Measurements from ENCODE around the gene NANOGP8.

Gene NANOGP8

DNA sequence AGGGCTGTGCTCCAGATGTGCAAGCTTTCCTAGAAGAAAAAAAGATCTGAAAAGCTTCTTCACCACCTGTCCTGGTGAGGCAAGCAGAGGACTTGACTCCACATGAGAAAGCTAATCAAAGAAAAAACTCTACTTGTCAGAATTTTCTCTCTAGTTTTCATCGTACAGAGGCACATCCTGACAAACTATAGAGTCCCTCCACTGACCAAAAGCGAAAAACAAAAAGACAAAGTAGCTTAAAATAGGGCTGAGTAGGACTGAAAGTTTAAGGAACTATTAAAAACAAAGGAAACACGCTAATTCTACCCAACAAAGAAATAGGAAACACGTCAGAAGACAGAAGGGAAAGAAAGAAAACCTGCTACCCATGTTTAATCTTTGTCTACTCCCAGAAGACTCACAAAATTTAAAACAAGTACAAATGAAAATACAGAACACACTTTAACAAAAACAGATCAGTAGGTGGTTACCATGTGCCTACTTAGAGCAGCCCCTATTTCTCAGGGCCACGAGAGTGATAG is 26.5 kb downstream of the NANOGP8 start:
- no peak for DNase-seq

DNA sequence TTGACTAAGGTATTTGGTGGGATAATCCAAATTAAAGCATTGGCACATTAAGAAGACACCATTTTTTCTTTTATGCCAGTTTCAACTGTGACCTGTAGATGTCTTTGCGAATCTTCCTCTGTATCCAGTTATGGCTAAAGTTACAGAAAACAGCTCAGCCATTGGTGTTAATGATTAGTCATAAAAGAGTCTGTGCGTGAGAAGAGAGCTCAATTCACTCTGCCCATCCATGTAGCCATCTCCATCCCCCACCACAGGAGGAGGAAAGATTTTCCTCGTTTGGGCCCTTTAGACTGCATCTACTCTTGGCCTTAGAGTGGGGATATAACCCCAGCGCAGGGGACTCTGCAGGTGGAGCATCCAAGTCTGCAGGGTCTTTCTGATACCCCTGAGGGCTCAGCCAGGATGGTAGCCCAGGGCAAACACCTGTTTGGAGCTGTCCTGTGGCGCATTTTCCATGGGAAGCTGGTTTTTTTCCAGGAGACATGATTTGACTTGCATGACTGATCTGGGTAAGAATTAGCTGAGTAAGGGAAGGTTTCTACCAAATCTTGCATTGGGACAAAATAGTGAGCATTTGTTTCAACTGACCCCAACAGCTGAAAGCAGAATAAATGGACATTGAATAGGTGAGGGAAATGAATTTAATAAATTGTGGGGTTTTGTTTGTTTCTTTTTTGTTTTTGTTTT is 29.5 kb downstream of the NANOGP8 start:
- no peak for DNase-seq

DNA sequence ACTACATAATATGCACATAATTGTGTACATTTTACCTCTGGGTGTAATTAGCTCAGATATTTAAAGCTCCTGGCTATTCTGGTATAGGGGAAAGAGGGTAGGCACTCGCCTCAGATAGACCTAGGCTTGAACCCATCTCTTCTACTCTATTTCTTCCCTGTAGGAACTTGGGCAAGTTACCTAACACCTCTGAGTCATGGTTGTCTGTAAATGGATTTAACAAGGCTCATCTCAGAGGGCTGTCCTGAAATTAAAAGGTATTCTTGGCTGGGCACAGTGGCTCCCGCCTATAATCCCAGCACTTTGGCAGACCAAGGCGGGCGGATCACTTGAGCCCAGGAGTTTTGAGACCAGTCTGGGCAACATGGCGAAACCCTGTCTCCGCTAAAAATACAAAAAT is 30.7 kb downstream of the NANOGP8 start:
- DNase-seq, result no peak

DNA sequence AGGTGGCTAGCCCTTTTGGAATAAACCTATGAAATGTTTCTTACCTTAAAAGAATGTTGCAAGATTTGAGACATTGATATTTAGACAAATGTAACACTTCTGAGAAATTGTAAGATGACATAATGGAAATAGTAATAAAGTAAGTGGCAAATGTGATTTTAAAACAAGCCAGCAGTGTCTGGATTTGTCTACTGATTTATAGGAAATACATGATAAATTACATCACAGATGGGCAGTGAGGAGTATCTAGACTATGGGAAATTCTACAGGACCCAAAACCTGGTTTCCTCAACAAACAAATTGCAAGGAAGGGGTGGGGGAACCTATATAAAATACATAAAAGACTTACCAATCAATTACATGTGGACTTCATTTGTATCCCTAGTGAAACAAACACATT is 37.1 kb downstream of the NANOGP8 start:
- DNase-seq, result no peak

DNA sequence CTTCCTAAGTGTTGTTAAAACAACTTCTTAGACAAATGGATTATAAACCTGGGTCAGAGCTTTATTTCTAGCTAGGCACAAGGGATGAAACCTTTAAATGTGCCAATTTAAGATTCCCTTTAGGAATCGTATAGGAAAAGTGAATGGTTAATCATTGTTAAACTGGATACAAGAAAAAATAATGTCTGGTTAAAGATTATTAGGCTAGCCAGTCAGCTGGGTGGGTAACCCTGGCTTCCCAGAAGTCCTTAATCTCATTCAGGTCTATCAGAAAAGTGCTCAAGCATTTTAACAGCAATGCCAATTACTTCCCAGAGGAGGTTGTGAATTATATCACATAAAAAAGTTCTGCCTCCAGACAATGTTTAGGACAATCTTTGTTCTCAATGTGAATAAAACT is 37.6 kb downstream of the NANOGP8 start:
- no peak for DNase-seq

DNA sequence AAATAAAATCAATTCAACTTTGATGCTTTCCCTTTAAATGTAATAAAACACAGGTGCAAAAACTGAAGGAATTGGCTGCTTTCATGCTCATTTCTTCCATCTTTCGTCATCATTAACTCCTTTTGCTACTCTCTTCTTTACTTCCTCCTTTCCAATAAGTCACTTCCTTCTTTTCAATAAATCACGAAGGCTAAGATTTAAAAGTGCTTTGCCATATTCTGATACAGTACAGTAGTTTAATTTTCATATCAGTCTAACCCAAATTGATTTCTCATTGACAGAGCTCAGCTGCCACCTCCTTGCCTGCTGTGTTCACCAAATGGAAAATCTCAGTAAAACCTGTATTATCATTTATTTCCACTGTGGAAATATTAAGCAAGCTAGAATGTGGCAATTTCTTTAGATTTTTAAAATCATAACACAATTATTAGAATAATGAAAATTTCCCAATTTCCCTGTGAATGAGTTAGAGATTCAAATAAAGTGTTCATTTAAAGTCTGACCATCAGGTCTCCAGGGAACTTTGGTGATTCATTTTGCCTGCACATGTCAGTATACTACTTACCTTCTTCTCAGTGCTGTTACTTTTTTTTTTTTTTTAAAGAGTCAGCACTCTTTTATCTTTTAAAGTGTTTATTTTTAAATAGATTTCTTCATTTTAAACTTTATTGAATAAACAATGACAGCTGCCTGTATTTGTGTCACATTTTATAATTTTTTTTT is 41.6 kb downstream of the NANOGP8 start:
- DNase-seq, result no peak

DNA sequence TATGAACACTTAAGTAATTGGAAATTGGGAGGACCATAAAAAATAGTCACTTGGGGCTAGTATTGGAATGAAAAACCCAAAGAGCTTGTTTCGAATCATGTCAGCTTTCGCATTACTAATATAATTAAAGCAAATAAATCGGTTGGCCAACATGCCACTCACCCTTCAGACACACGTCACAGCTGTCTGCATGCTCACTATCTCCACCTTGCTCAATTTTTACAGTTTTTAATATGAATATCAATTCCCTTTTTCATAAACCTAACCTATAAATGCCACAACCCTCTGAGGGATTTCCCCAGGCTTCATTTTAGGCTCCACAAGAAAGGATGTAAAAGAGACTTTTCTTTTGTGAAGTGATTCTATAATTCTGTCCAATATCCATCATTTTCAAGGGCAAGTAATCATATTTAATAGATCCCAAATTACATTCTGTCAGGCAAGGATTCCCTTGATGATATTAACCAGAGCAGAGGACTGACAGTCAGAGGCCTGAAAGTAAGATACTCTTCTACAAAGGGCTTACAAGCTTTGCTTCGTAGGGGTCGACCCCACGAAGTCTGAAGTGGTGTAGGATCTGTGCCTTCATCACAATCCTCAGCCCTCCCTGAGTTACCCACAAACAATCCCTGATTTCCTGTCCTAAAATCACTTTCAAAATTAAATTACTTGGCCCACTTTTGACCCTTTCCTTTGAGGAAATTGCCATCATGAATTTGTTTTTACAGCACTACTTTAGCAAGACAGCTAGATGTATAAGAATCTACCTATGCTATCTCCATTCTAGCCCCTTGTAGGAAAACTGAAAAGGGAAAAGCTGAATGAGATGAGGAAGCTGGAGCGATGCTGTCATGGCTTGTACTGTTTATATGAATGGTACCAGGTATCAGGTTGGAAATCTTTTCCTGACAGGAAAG is 44.5 kb downstream of the NANOGP8 start:
- no peak for DNase-seq

DNA sequence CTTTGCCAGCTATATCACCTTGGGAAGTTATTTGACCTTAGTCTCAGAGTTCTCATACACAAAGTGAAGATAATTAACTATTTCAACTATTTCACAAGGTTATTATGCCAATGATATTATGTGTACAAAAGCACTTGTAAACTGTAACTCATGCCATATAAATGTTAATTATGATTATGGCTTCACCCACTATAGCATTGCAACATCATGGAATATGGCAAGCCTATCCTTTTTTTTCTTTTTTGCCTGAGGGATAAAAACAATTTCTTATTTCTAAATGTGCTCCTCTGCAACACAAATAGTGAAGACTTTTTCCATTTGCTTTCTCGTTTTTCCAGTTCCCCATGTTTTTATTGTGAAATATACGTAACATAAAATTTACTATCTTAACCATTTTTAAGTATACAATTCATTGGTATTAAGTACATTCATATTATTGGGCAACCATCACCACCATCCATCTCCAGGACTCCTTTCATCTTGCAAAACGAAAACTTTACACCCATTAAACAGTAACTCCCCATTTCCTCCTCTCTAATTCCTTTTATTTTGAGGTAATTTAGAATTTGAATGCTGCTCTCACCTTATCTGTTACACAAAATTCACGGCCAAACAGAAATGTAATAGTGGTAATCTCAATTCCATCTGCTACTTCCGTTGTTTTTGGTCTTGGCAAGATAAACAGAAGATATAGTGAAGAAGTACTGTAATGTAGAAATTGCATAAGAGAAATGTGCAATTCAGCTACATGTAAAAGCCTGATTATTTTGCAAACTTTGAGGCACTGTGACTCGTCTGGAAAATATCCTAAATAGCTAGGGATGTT is 46.3 kb downstream of the NANOGP8 start:
- DNase-seq, result no peak

All from right hindlimb (tissue), 1 donor.